Measurements from ENCODE around the gene SRGN. TPM values are rescaled to one million over a fixed set of nuclear protein-coding genes. Genes with fewer than 3 reads are reported as not detected.
"Not testable (repeated sequence)": the region's sequence is repeated elsewhere in the genome, so short reads cannot be mapped to it uniquely, and the experiment has no call there.

Gene SRGN
- 368 TPM for polyA plus RNA-seq (2013)

- WGBS (ENCODE audit: insufficient coverage) = 1% methylated on average over 8 of the region's 10 CpGs
- peaks cover 20 to 64% (median 43%) of the 10 kb centered on the region in 4 experiments for H3K4me1 ChIP-seq (ENCODE audit: control extremely low read depth in 1 of 4, control insufficient read depth in 4 of 4, insufficient read depth in 4 of 4, low read length in 3 of 4)
- peak within 1 kb of the TSS; percentile 35 to 100 (median 91) for H3K4me3 ChIP-seq (ENCODE audit: control insufficient read depth in 1 of 7, extremely low read depth in 1 of 7, insufficient read depth in 4 of 7, low read depth in 2 of 7, low read length in 6 of 7)
- ChIA-PET CTCF (interaction anchor here (1.1 to 7.9 kb wide), 3 partner anchors 12 to 82 kb away, joined by 3 to 96 read pairs (median 3); no protein-coding TSS in a partner anchor), POLR2A (interaction anchor here (0.7 to 1.0 kb wide), 3 partner anchors 25 to 83 kb away, joined by 3 to 5 read pairs (median 4); no protein-coding TSS in a partner anchor)
- H3K9me3 ChIP-seq (ENCODE audit: control extremely low read depth in 1 of 5, control insufficient read depth in 4 of 5, insufficient read depth in 2 of 5, low read depth in 1 of 5, low read length in 4 of 5) = no peaks in the 10 kb centered on the region
- H3K27ac ChIP-seq (ENCODE audit: insufficient read depth in 1 of 2, low read depth in 1 of 2, low read length in 2 of 2, poor library complexity in 1 of 2, severe bottlenecking in 2 of 2) = peak within 1 kb of the TSS; percentile 95 to 97
- peak; percentile 92 to 96 (median 95) for DNase-seq
- H3K36me3 ChIP-seq (ENCODE audit: control insufficient read depth in 4 of 4, insufficient read depth in 4 of 4, low read length in 3 of 4) = peaks cover 0 to 2% (median 0%) of the 10 kb centered on the region in 4 experiments
- no peaks in the 10 kb centered on the region for H3K27me3 ChIP-seq (replicated peaks in 2 of 5; ENCODE audit: control insufficient read depth in 4 of 5, insufficient read depth in 5 of 5, low read length in 4 of 5)
Observed at GRCh38 chr10:69087590-69088470, at the start of gene SRGN. TSS of gene SRGN (plus strand) at chr10:69088103. CDS start at chr10:69088158, 55 bp downstream.

GRCh38 chr10:69040904-69041303 is 47.0 kb upstream of the SRGN start:
- H3K27me3 ChIP-seq (replicated peaks in 2 of 5; ENCODE audit: control insufficient read depth in 4 of 5, insufficient read depth in 5 of 5, low read length in 4 of 5); H3K36me3 ChIP-seq (ENCODE audit: control insufficient read depth in 4 of 4, insufficient read depth in 4 of 4, low read length in 3 of 4); H3K9me3 ChIP-seq (ENCODE audit: control extremely low read depth in 1 of 5, control insufficient read depth in 4 of 5, insufficient read depth in 2 of 5, low read depth in 1 of 5, low read length in 4 of 5); H3K27ac ChIP-seq (ENCODE audit: insufficient read depth in 1 of 2, low read depth in 1 of 2, low read length in 2 of 2, poor library complexity in 1 of 2, severe bottlenecking in 2 of 2); POLR2A ChIA-PET; H3K4me3 ChIP-seq (ENCODE audit: control insufficient read depth in 1 of 7, extremely low read depth in 1 of 7, insufficient read depth in 4 of 7, low read depth in 2 of 7, low read length in 6 of 7); DNase-seq: not testable (repeated sequence)
- CTCF ChIA-PET = interaction anchor here (0.6 to 1.4 kb wide), 5 partner anchors 8 to 62 kb away, joined by 3 to 5 read pairs (median 3); no protein-coding TSS in a partner anchor
- WGBS (ENCODE audit: insufficient coverage) = 100% methylated on average over 1 of the region's 5 CpGs
- peaks cover 8 to 23% (median 19%) of the 10 kb centered on the region in 4 experiments for H3K4me1 ChIP-seq (ENCODE audit: control extremely low read depth in 1 of 4, control insufficient read depth in 4 of 4, insufficient read depth in 4 of 4, low read length in 3 of 4)

GRCh38 chr10:69042417-69042816 is 45.5 kb upstream of the SRGN start:
- CTCF ChIA-PET = no interaction called here
- peaks cover 8 to 32% (median 20%) of the 10 kb centered on the region in 4 experiments for H3K4me1 ChIP-seq (ENCODE audit: control extremely low read depth in 1 of 4, control insufficient read depth in 4 of 4, insufficient read depth in 4 of 4, low read length in 3 of 4)

GRCh38 chr10:69042838-69043237 is 45.1 kb upstream of the SRGN start:
- ChIA-PET POLR2A (no interaction called here), CTCF (interaction anchor here (0.7 kb wide), 1 partner anchor 39 kb away, joined by 3 read pairs; no protein-coding TSS in a partner anchor)
- H3K27ac ChIP-seq (ENCODE audit: insufficient read depth in 1 of 2, low read depth in 1 of 2, low read length in 2 of 2, poor library complexity in 1 of 2, severe bottlenecking in 2 of 2) = no peak overlapping the region
- H3K9me3 ChIP-seq (ENCODE audit: control extremely low read depth in 1 of 5, control insufficient read depth in 4 of 5, insufficient read depth in 2 of 5, low read depth in 1 of 5, low read length in 4 of 5) = no peaks in the 10 kb centered on the region
- WGBS (ENCODE audit: insufficient coverage) = 93% methylated on average over 6 of the region's 6 CpGs
- no peaks in the 10 kb centered on the region for H3K36me3 ChIP-seq (ENCODE audit: control insufficient read depth in 4 of 4, insufficient read depth in 4 of 4, low read length in 3 of 4)
- no peak for DNase-seq
- no peaks in the 10 kb centered on the region for H3K27me3 ChIP-seq (replicated peaks in 2 of 5; ENCODE audit: control insufficient read depth in 4 of 5, insufficient read depth in 5 of 5, low read length in 4 of 5)
- H3K4me1 ChIP-seq (ENCODE audit: control extremely low read depth in 1 of 4, control insufficient read depth in 4 of 4, insufficient read depth in 4 of 4, low read length in 3 of 4) = peaks cover 8 to 37% (median 20%) of the 10 kb centered on the region in 4 experiments
- no peak overlapping the region for H3K4me3 ChIP-seq (ENCODE audit: control insufficient read depth in 1 of 7, extremely low read depth in 1 of 7, insufficient read depth in 4 of 7, low read depth in 2 of 7, low read length in 6 of 7)

More at GRCh38 chr10:69042417-69042816, 45.5 kb upstream of the SRGN start:
- H3K4me3 ChIP-seq (ENCODE audit: control insufficient read depth in 1 of 7, extremely low read depth in 1 of 7, insufficient read depth in 4 of 7, low read depth in 2 of 7, low read length in 6 of 7) = no peak overlapping the region
- no peak overlapping the region for H3K27ac ChIP-seq (ENCODE audit: insufficient read depth in 1 of 2, low read depth in 1 of 2, low read length in 2 of 2, poor library complexity in 1 of 2, severe bottlenecking in 2 of 2)
- POLR2A ChIA-PET = no interaction called here
- no peak for DNase-seq
- H3K36me3 ChIP-seq (ENCODE audit: control insufficient read depth in 4 of 4, insufficient read depth in 4 of 4, low read length in 3 of 4) = no peaks in the 10 kb centered on the region
- H3K9me3 ChIP-seq (ENCODE audit: control extremely low read depth in 1 of 5, control insufficient read depth in 4 of 5, insufficient read depth in 2 of 5, low read depth in 1 of 5, low read length in 4 of 5) = no peaks in the 10 kb centered on the region
- 99% methylated on average over 5 of the region's 5 CpGs for WGBS (ENCODE audit: insufficient coverage)
- no peaks in the 10 kb centered on the region for H3K27me3 ChIP-seq (replicated peaks in 2 of 5; ENCODE audit: control insufficient read depth in 4 of 5, insufficient read depth in 5 of 5, low read length in 4 of 5)

- WGBS (ENCODE audit: insufficient coverage) = 72% methylated on average over 7 of the region's 10 CpGs
- POLR2A ChIA-PET = interaction anchor here (0.5 kb wide), 1 partner anchor 18 kb away, joined by 3 read pairs; no protein-coding TSS in a partner anchor
- CTCF ChIA-PET = interaction anchor here (0.6 to 1.6 kb wide), 5 partner anchors 9 to 637 kb away, joined by 3 to 6 read pairs (median 5); no protein-coding TSS in a partner anchor
Observed at GRCh38 chr10:69043931-69044531, 43.9 kb upstream of the SRGN start.

GRCh38 chr10:69044546-69044945 is 43.4 kb upstream of the SRGN start:
- ChIA-PET CTCF (interaction anchor here (1.1 to 1.6 kb wide), 5 partner anchors 9 to 49 kb away, joined by 3 to 6 read pairs (median 5); no protein-coding TSS in a partner anchor), POLR2A (interaction anchor here (0.5 to 0.6 kb wide), 2 partner anchors 18 to 1377 kb away, joined by 3 read pairs; no protein-coding TSS in a partner anchor)
- WGBS (ENCODE audit: insufficient coverage) = 0% methylated on average over 1 of the region's 1 CpG
- Histone ChIP-seq H3K4me3 (ENCODE audit: control insufficient read depth in 1 of 7, extremely low read depth in 1 of 7, insufficient read depth in 4 of 7, low read depth in 2 of 7, low read length in 6 of 7) (no peak overlapping the region), H3K27me3 (replicated peaks in 2 of 5; ENCODE audit: control insufficient read depth in 4 of 5, insufficient read depth in 5 of 5, low read length in 4 of 5) (no peaks in the 10 kb centered on the region), H3K4me1 (ENCODE audit: control extremely low read depth in 1 of 4, control insufficient read depth in 4 of 4, insufficient read depth in 4 of 4, low read length in 3 of 4) (peaks cover 8 to 54% (median 22%) of the 10 kb centered on the region in 4 experiments), H3K36me3 (ENCODE audit: control insufficient read depth in 4 of 4, insufficient read depth in 4 of 4, low read length in 3 of 4) (no peaks in the 10 kb centered on the region), H3K27ac (ENCODE audit: insufficient read depth in 1 of 2, low read depth in 1 of 2, low read length in 2 of 2, poor library complexity in 1 of 2, severe bottlenecking in 2 of 2) (peak overlapping the region in 1 of 2 experiments; percentile 50), H3K9me3 (ENCODE audit: control extremely low read depth in 1 of 5, control insufficient read depth in 4 of 5, insufficient read depth in 2 of 5, low read depth in 1 of 5, low read length in 4 of 5) (no peaks in the 10 kb centered on the region)
- DNase-seq = peak; percentile 31 to 78 (median 65)

More at GRCh38 chr10:69043931-69044531, 43.9 kb upstream of the SRGN start:
- no peak overlapping the region for H3K27ac ChIP-seq (ENCODE audit: insufficient read depth in 1 of 2, low read depth in 1 of 2, low read length in 2 of 2, poor library complexity in 1 of 2, severe bottlenecking in 2 of 2)
- H3K4me3 ChIP-seq (ENCODE audit: control insufficient read depth in 1 of 7, extremely low read depth in 1 of 7, insufficient read depth in 4 of 7, low read depth in 2 of 7, low read length in 6 of 7) = peak overlapping the region in 1 of 7 experiments; percentile 11
- H3K36me3 ChIP-seq (ENCODE audit: control insufficient read depth in 4 of 4, insufficient read depth in 4 of 4, low read length in 3 of 4) = no peaks in the 10 kb centered on the region
- DNase-seq = no peak
- no peaks in the 10 kb centered on the region for H3K27me3 ChIP-seq (replicated peaks in 2 of 5; ENCODE audit: control insufficient read depth in 4 of 5, insufficient read depth in 5 of 5, low read length in 4 of 5)
- H3K4me1 ChIP-seq (ENCODE audit: control extremely low read depth in 1 of 4, control insufficient read depth in 4 of 4, insufficient read depth in 4 of 4, low read length in 3 of 4) = peaks cover 8 to 48% (median 21%) of the 10 kb centered on the region in 4 experiments
- no peaks in the 10 kb centered on the region for H3K9me3 ChIP-seq (ENCODE audit: control extremely low read depth in 1 of 5, control insufficient read depth in 4 of 5, insufficient read depth in 2 of 5, low read depth in 1 of 5, low read length in 4 of 5)
